Measurements from ENCODE around the gene NUDC.
"Not testable (repeated sequence)": the region's sequence is repeated elsewhere in the genome, so short reads cannot be mapped to it uniquely, and the experiment has no call there.

Gene NUDC

GRCh38 chr1:26921540-26922430 lies at the start of gene NUDC:
NUDC (plus strand) TSS chr1:26921743; CDS start chr1:26921849, 106 bp downstream.
- in situ Hi-C loops (cut with HindIII; ENCODE audit: low pct_ligation_motif_present, low pct_unique_long_range_greater_than_20kb, low sequenced_read_pairs), result no loop called here
- peak; percentile 96 for DNase-seq

GRCh38 chr1:26873097-26873496 lies 48.4 kb upstream of the NUDC start:
- in situ Hi-C loops (cut with HindIII; ENCODE audit: low pct_ligation_motif_present, low pct_unique_long_range_greater_than_20kb, low sequenced_read_pairs); DNase-seq: not testable (repeated sequence)

- no peak for DNase-seq
- in situ Hi-C loops (cut with HindIII; ENCODE audit: low pct_ligation_motif_present, low pct_unique_long_range_greater_than_20kb, low sequenced_read_pairs), result no loop called here
Measured at GRCh38 chr1:26874896-26875295, 46.6 kb upstream of the NUDC start.

GRCh38 chr1:26877326-26877725 lies 44.2 kb upstream of the NUDC start:
- in situ Hi-C loops (cut with HindIII; ENCODE audit: low pct_ligation_motif_present, low pct_unique_long_range_greater_than_20kb, low sequenced_read_pairs), result no loop called here
- DNase-seq, result no peak

- in situ Hi-C loops (cut with HindIII; ENCODE audit: low pct_ligation_motif_present, low pct_unique_long_range_greater_than_20kb, low sequenced_read_pairs), result loop anchor here (10.0 kb wide), 1 partner anchor 45 kb away; no protein-coding TSS in a partner anchor
- DNase-seq, result no peak
Measured at GRCh38 chr1:26879793-26880192, 41.8 kb upstream of the NUDC start.

- DNase-seq, result not testable (repeated sequence)
- in situ Hi-C loops (cut with HindIII; ENCODE audit: low pct_ligation_motif_present, low pct_unique_long_range_greater_than_20kb, low sequenced_read_pairs), result loop anchor here (10.0 kb wide), 1 partner anchor 47 kb away; no protein-coding TSS in a partner anchor
Measured at GRCh38 chr1:26881611-26882010, 39.9 kb upstream of the NUDC start.

GRCh38 chr1:26882696-26883463 lies 38.7 kb upstream of the NUDC start:
- in situ Hi-C loops (cut with HindIII; ENCODE audit: low pct_ligation_motif_present, low pct_unique_long_range_greater_than_20kb, low sequenced_read_pairs), result loop anchor here (10.0 kb wide), 1 partner anchor 48 kb away; no protein-coding TSS in a partner anchor
- no peak for DNase-seq

DNA sequence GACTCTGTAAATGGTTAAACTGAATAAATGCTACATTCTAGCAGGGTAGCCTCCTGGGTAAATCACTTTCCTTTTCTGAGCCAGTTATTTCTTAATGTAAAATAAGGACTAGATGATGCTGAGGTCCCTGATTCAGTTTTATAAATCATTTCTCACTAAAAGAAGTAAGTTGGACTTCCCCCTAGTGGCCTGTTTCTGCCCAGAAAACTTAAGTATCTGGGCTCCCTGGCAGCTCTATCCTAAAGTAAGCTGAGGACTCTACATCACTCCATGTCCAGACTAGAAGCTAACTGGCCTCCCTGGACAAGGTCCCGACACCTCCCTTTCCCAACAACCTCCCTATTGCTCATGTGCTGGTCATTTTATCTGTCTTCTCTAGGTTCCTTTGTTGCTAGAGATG lies 34.4 kb upstream of the NUDC start:
- DNase-seq, result peak; percentile 49
- in situ Hi-C loops (cut with HindIII; ENCODE audit: low pct_ligation_motif_present, low pct_unique_long_range_greater_than_20kb, low sequenced_read_pairs), result loop anchor here (10.0 kb wide), 1 partner anchor 52 kb away; no protein-coding TSS in a partner anchor

DNA sequence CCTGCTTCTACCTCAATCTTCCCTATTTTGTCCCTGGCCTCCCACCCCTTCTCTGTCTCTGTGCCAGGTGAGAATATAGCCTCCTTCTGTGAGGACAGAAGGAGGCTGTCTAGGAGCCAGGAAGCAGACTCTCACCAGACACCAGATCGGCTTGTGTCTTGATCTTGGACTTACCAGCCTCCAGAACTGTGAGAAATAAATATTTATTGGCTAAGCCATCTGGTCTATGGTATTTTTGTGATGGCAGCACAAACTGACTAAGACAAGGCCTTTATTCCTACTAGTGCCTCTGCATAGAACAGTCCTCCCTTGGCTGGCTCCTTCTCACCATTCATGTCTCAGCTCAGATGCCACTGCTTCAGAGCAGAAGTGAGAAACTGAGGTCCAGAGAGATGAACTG lies 33.3 kb upstream of the NUDC start:
- in situ Hi-C loops (cut with HindIII; ENCODE audit: low pct_ligation_motif_present, low pct_unique_long_range_greater_than_20kb, low sequenced_read_pairs), result loop anchor here (10.0 kb wide), 1 partner anchor 53 kb away; no protein-coding TSS in a partner anchor
- DNase-seq, result no peak

DNA sequence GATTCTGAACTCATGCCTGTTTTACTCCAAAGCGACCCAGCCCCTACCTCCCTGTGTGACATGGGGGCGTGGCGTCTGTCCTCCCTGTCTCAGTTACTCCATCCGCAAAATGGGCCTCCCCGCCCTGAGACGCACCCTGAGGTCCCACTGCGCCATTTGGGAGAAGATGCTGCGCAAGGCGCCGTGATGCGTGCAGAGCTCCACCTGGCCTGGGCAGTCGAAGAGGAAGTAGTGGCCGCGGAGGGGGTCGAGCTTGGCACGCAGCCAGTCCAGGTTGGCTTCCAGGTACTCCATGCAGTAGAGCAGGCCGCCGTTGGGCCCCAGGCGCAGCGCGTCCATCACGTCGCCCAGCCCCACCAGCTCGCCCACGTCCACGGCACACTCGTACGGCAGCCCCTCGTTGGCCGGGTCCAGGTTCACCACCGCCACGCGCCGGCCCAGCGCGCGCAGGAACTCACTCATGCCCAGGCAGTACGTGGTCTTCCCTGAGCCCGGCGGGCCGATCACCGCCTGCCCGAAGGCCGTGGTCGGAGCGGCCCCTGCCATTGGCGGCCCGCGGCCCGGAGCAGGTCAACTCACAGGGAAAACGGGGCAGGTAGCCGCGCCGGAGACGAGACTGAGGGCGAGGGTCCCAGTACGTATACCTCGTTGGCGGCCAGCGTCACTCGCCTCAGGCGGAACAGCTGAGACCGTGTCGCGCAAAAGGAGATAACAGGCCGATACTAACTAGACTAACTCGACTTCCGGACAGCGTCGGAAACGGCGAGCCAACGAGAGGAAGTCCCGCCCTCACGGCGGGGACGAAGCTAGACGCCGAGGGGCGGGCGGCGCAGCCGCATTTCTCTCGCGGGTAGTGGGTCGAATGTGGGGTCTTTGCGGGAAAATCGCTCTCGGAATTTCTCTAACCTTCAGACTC lies 31.7 kb upstream of the NUDC start, which contains the start of gene GPN2:
TSS of gene GPN2 (minus strand) at position 733 of the 916 bp plus-strand sequence. CDS start at position 546, 187 bp downstream.
- in situ Hi-C loops (cut with HindIII; ENCODE audit: low pct_ligation_motif_present, low pct_unique_long_range_greater_than_20kb, low sequenced_read_pairs), result loop anchor here (10.0 kb wide), 1 partner anchor 55 kb away; no protein-coding TSS in a partner anchor
- peak; percentile 66 for DNase-seq

- DNase-seq, result no peak
- in situ Hi-C loops (cut with HindIII; ENCODE audit: low pct_ligation_motif_present, low pct_unique_long_range_greater_than_20kb, low sequenced_read_pairs), result no loop called here
Measured at GRCh38 chr1:26890467-26890796, 31.1 kb upstream of the NUDC start.

- in situ Hi-C loops (cut with HindIII; ENCODE audit: low pct_ligation_motif_present, low pct_unique_long_range_greater_than_20kb, low sequenced_read_pairs), result no loop called here
- DNase-seq, result no peak
Measured at GRCh38 chr1:26894263-26894662, 27.3 kb upstream of the NUDC start.

GRCh38 chr1:26897351-26897750 lies 24.2 kb upstream of the NUDC start:
- no peak for DNase-seq
- in situ Hi-C loops (cut with HindIII; ENCODE audit: low pct_ligation_motif_present, low pct_unique_long_range_greater_than_20kb, low sequenced_read_pairs), result no loop called here

GRCh38 chr1:26900001-26900814 lies 21.3 kb upstream of the NUDC start, which contains the start of gene GPATCH3:
GPATCH3 (minus strand) TSS chr1:26900467; CDS start chr1:26900442, 25 bp downstream.
- in situ Hi-C loops (cut with HindIII; ENCODE audit: low pct_ligation_motif_present, low pct_unique_long_range_greater_than_20kb, low sequenced_read_pairs), result no loop called here
- DNase-seq, result peak; percentile 89

DNA sequence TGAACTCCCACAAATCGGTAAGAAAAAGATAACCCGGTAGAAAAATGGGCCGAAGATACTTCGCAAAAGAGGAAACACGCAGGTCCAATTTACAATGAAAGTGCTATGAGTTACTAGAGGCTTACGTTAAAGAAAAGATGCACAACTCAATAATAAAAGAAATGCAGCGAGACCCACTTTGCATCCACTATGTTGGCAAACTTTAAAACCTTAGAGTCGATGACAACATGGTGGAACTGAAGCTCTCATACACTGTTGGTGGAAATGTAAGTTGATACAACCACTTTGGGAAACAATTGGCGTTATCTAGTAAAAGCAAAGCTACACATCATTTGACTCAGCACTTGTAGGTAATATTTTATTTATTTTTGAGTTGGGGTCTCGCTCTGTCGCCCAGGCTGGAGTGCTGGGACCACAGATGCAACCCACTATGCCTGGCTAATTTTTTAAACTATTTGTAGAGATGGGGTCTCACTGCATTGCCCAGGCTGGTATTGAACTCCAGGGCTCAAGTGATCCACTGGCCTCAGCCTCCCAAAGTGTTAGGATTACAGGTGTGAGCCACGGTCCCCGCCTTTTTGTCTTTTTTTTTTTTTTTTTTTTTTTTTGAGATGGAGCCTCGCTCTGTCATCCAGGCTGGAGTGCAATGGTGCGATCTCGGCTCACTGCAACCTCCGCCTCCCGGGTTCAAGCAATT lies 20.6 kb upstream of the NUDC start:
- no peak for DNase-seq
- in situ Hi-C loops (cut with HindIII; ENCODE audit: low pct_ligation_motif_present, low pct_unique_long_range_greater_than_20kb, low sequenced_read_pairs), result no loop called here

DNA sequence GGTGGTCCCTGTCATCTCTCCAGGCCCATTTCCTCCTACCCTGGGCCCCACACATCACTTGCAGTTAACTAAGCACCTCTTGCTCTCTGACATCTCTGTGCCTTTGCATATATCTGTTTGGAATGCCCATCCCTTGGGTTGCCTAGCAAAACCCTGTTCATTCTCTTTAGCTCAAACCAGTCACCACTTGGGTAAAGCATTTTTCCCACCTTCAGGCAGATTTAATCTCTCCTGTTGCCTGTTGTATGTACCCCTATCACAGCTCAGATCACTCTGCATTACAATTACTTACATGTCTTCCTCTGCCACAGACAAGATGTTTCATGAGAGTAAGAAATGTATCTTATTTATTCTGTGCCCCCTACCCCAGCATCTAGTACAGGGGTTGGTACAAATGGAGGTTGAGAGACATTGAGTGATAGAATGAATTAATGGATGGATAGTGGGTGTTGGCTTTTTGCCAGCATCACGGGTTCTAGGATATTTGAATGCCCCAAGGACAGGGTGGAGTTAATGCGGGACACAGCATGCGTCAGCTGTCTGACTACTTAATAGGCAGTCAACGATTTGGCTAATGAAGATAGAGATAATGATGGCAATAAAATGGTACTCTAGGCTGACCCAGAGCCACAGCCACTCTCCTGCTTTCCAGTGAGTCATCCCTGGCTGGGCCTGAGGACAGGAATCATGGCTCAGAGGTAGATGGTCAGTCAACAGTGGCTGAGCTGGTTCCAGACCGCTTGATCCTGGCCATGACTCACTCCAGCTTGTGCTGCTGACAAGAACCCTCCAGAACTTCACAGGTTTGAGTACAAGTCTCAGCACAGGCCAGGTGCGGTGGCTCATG lies 14.2 kb upstream of the NUDC start:
- DNase-seq, result peak; percentile 94
- in situ Hi-C loops (cut with HindIII; ENCODE audit: low pct_ligation_motif_present, low pct_unique_long_range_greater_than_20kb, low sequenced_read_pairs), result no loop called here
